H1 (cell line): ENCODE measurements around the gene PTCH1. TPM values are rescaled to one million over a fixed set of nuclear protein-coding genes. Genes with fewer than 3 reads are reported as not detected.

Experiments used
- ATF2 ChIP-seq: IDR thresholded peaks from 2 replicates; pipeline ENCODE4 v1.6.1; 2012; ENCODE audit warnings: low read length, inconsistent platforms
- CBX5 ChIP-seq: fragments of 300-800, 300-1000 bp; sonication (generic); IDR thresholded peaks from 2 replicates; pipeline ENCODE4 v1.7.1; 2016; ENCODE audit warnings: antibody characterized with exemption, low read length, low read depth
- EGR1 ChIP-seq: IDR thresholded peaks from 2 replicates; pipeline ENCODE4 v1.6.1; 2011; ENCODE audit warnings: low read depth, low read length, borderline replicate concordance
- EP300 ChIP-seq, 2 experiments: IDR thresholded peaks; 1 replicate in 1 of 2; 2 replicates in 1 of 2; pipeline ENCODE4 v1.6.1; 2011 to 2012; ENCODE audit warnings: low read depth in 2 of 2, low read length in 2 of 2, mild to moderate bottlenecking in 2 of 2, borderline replicate concordance in 1 of 2, inconsistent platforms in 1 of 2, moderate library complexity in 1 of 2
- FOSL1 ChIP-seq: IDR thresholded peaks from 2 replicates; pipeline ENCODE4 v1.6.1; 2011; ENCODE audit warnings: mild to moderate bottlenecking, low read depth, low read length, moderate library complexity; ENCODE audit not compliant: insufficient read depth
- KDM4A ChIP-seq: IDR thresholded peaks from one replicate; pipeline ENCODE4 v1.7.1; 2012; ENCODE audit warnings: low read depth, mild to moderate bottlenecking, moderate library complexity, low read length, inconsistent platforms; ENCODE audit not compliant: severe bottlenecking
- KDM5A ChIP-seq: fragments of 200-600 bp; IDR thresholded peaks from 2 replicates; pipeline ENCODE4 v1.7.1; 2012; ENCODE audit warnings: mild to moderate bottlenecking, low read length, inconsistent platforms, mixed read lengths
- MAFK ChIP-seq: IDR thresholded peaks from 2 replicates; pipeline ENCODE4 v1.6.1; 2012; ENCODE audit warnings: low read depth, mild to moderate bottlenecking, improper control_type of control experiment, low read length
- POU5F1 ChIP-seq: IDR thresholded peaks from 2 replicates; pipeline ENCODE4 v1.6.1; 2011; ENCODE audit warnings: low read depth, mild to moderate bottlenecking, low read length, moderate library complexity
- RAD21 ChIP-seq, 2 experiments: IDR thresholded peaks in 1 of 2; conservative IDR thresholded peaks in 1 of 2; 2 replicates each; pipeline ENCODE4 v1.6.1; 2011; ENCODE audit warnings: low read depth in 2 of 2, low read length in 2 of 2, improper control_type of control experiment in 1 of 2, inconsistent platforms in 1 of 2, mild to moderate bottlenecking in 1 of 2, moderate library complexity in 1 of 2
- RBBP5 ChIP-seq: IDR thresholded peaks from 2 replicates; pipeline ENCODE4 v1.7.1; 2012; ENCODE audit warnings: low read depth, mild to moderate bottlenecking, inconsistent platforms, low read length, moderate library complexity, borderline replicate concordance
- RXRA ChIP-seq: IDR thresholded peaks from 2 replicates; pipeline ENCODE4 v1.6.1; 2011; ENCODE audit warnings: low read depth, mild to moderate bottlenecking, low read length, moderate library complexity; ENCODE audit not compliant: insufficient read depth
- SIRT6 ChIP-seq: IDR thresholded peaks from one replicate; pipeline ENCODE4 v1.7.1; 2012; ENCODE audit warnings: low read length, inconsistent platforms
- SP4 ChIP-seq: IDR thresholded peaks from 2 replicates; pipeline ENCODE4 v1.6.1; 2012; ENCODE audit warnings: low read length, inconsistent platforms
- YY1 ChIP-seq: IDR thresholded peaks from 2 replicates; pipeline ENCODE4 v1.6.1; 2011; ENCODE audit warnings: low read depth, mild to moderate bottlenecking, low read length
- polyA plus RNA-seq, 7 experiments: library from polyadenylated mRNA; depleted of rRNA in 3 of 7; stranded (reverse) in 5 of 7; unstranded in 2 of 7; fragments of >200 nt in 5 of 7; fragments of 200-250 nt in 2 of 7; gene quantifications; 1 replicate in 5 of 7; 2 replicates in 1 of 7; 4 replicates in 1 of 7; pipeline versions ENCODE4 v1.2.1 to v1.2.3, GENCODE V29; 2011 to 2013; ENCODE audit warnings: missing spikeins in 2 of 7, mixed read lengths in 2 of 7
- total RNA-seq: library from RNA; stranded (reverse); fragmentation: NEBNext Ultra II Directional; extraction: Animal tissue kit (Norgen Biotek cat#: 25700); gene quantifications from 2 replicates; pipeline ENCODE4 v1.2.1, GENCODE V29; 2021

The PTCH1 gene
- total and polyA plus RNA-seq, 2 of the 8 experiments (the other 6 are each of a cell fraction or from before 2014, with no cell fraction given) = 6.4 to 34.1 TPM

GRCh38 chr9:95447660-95448420 is 68.9 kb downstream of the PTCH1 start (continued):
- TF ChIP-seq EGR1 (0 out of 2 replicates have a peak, but pooled peaks have one; percentile 52), ATF2 (no peak), EP300 (IDR thresholded peaks at IDR 0.05; ENCODE audit: borderline replicate concordance in 1 of 2, low read depth in 2 of 2, low read length in 2 of 2) (0 out of 3 replicates have a peak, but pooled peaks of 1 of the 2 experiments have one; percentile 21), RBBP5 (no peak), CBX5 (no peak), RAD21 (IDR thresholded peaks at IDR 0.05 in 1 of 2, conservative IDR thresholded peaks at IDR 0.05 in 1 of 2; ENCODE audit: low read depth in 2 of 2, low read length in 2 of 2) (peak in 1 of 2 experiments; percentile 7; a peak in 2 of 4 replicates), YY1 (no peak), KDM4A (no peak), FOSL1 (no peak), RXRA (no peak), SP4 (no peak), POU5F1 (no peak), MAFK (no peak), SIRT6 (no peak), KDM5A (no peak)
